SJCRH30 (cell line): ENCODE measurements around the gene ENTPD2. TPM values are rescaled to one million over a fixed set of nuclear protein-coding genes. Genes with fewer than 3 reads are reported as not detected.
A peak's percentile ranks its signal among the peaks of the same experiment; 100 is the strongest.
"Not testable (repeated sequence)": the region's sequence is repeated elsewhere in the genome, so short reads cannot be mapped to it uniquely, and the experiment has no call there.

ENCODE experiments used
- DNase-seq, 2 experiments: peaks; one replicate each; pipeline ENCODE4 v3.0.0-alpha.2; 2015 to 2020
- H3K27ac ChIP-seq: fragments of 250-450 bp; sonication (Bioruptor Pico); 2 replicates; pipeline ENCODE4 v1.5.1; 2020; ENCODE audit warnings: mild to moderate bottlenecking, moderate library complexity
- H3K27me3 ChIP-seq: fragments of 250-450 bp; sonication (Bioruptor Pico); 2 replicates; pipeline ENCODE4 v1.5.1; 2020; ENCODE audit warnings: mild to moderate bottlenecking, moderate library complexity
- H3K36me3 ChIP-seq: fragments of 250-450 bp; sonication (Bioruptor Pico); 2 replicates; pipeline ENCODE4 v1.5.1; 2020; ENCODE audit warnings: mild to moderate bottlenecking, moderate library complexity
- H3K4me1 ChIP-seq: fragments of 250-450 bp; sonication (Bioruptor Pico); 2 replicates; pipeline ENCODE4 v1.5.1; 2020; ENCODE audit warnings: mild to moderate bottlenecking, moderate library complexity
- H3K4me3 ChIP-seq: fragments of 250-450 bp; sonication (Bioruptor Pico); 2 replicates; pipeline ENCODE4 v1.5.1; 2020; ENCODE audit warnings: mild to moderate bottlenecking, moderate library complexity
- H3K9me3 ChIP-seq: fragments of 250-450 bp; sonication (Bioruptor Pico); replicated peaks from 2 replicates; pipeline ENCODE4 v1.5.1; 2020; ENCODE audit warnings: mild to moderate bottlenecking, moderate library complexity
- total RNA-seq: library from RNA; depleted of rRNA; stranded (reverse); fragments of >200 nt; shearing (Covaris generic); gene quantifications from 2 replicates; pipeline ENCODE4 v1.2.3, GENCODE V29; 2014

Gene ENTPD2
- total RNA-seq, 1 experiment from 2014 or later = 1.9 TPM

- Histone ChIP-seq H3K36me3 (no peaks in the 10 kb centered on the region), H3K27me3 (no peaks in the 10 kb centered on the region), H3K27ac (peak overlapping the region; percentile 45), H3K4me1 (peaks cover 11% of the 10 kb centered on the region), H3K9me3 (no peaks in the 10 kb centered on the region), H3K4me3 (peak overlapping the region; percentile 68)
- no peak for DNase-seq
Measured at GRCh38 chr9:137071282-137071681, 17.4 kb upstream of the ENTPD2 start.

GRCh38 chr9:137070906-137071275, 17.0 kb upstream of the ENTPD2 start:
- H3K4me1 ChIP-seq = peaks cover 11% of the 10 kb centered on the region
- no peaks in the 10 kb centered on the region for H3K9me3 ChIP-seq
- DNase-seq = peak; percentile 88 to 91
- H3K27me3 ChIP-seq = no peaks in the 10 kb centered on the region
- H3K4me3 ChIP-seq = peak overlapping the region; percentile 68
- H3K36me3 ChIP-seq = no peaks in the 10 kb centered on the region
- H3K27ac ChIP-seq = peak overlapping the region; percentile 45

GRCh38 chr9:137070201-137070905, 16.5 kb upstream of the ENTPD2 start, which contains the start of gene SAPCD2:
Gene SAPCD2, minus strand, starts transcription at chr9:137070557. Its CDS starts 97 bp downstream, at chr9:137070460.
- Histone ChIP-seq H3K27me3 (no peaks in the 10 kb centered on the region), H3K9me3 (no peaks in the 10 kb centered on the region), H3K4me3 (peak within 1 kb of the TSS; percentile 68), H3K36me3 (0 out of 2 replicates have a peak, but pooled peaks cover 4% of the 10 kb centered on the region), H3K27ac (peak within 1 kb of the TSS; percentile 45), H3K4me1 (peaks cover 11% of the 10 kb centered on the region)
- DNase-seq = peak; percentile 95 to 97

GRCh38 chr9:137069508-137070091, 15.7 kb upstream of the ENTPD2 start:
- no peak overlapping the region for H3K27ac ChIP-seq
- 0 out of 2 replicates have a peak, but pooled peaks cover 7% of the 10 kb centered on the region for H3K36me3 ChIP-seq
- H3K9me3 ChIP-seq = no peaks in the 10 kb centered on the region
- peaks cover 11% of the 10 kb centered on the region for H3K4me1 ChIP-seq
- no peaks in the 10 kb centered on the region for H3K27me3 ChIP-seq
- peak overlapping the region; percentile 68 for H3K4me3 ChIP-seq
- no peak for DNase-seq

GRCh38 chr9:137068539-137069507, 15.0 kb upstream of the ENTPD2 start:
- Histone ChIP-seq H3K4me3 (peak overlapping the region; percentile 68), H3K27ac (no peak overlapping the region), H3K27me3 (no peaks in the 10 kb centered on the region), H3K4me1 (peaks cover 15% of the 10 kb centered on the region), H3K9me3 (no peaks in the 10 kb centered on the region), H3K36me3 (0 out of 2 replicates have a peak, but pooled peaks cover 9% of the 10 kb centered on the region)
- no peak for DNase-seq

GRCh38 chr9:137067860-137068538, 14.1 kb upstream of the ENTPD2 start:
- H3K4me3 ChIP-seq = no peak overlapping the region
- H3K4me1 ChIP-seq = peaks cover 20% of the 10 kb centered on the region
- H3K36me3 ChIP-seq = 0 out of 2 replicates have a peak, but pooled peaks cover 9% of the 10 kb centered on the region
- H3K9me3 ChIP-seq = no peaks in the 10 kb centered on the region
- H3K27me3 ChIP-seq = no peaks in the 10 kb centered on the region
- H3K27ac ChIP-seq = no peak overlapping the region
- peak; percentile 85 to 90 for DNase-seq

- no peaks in the 10 kb centered on the region for H3K9me3 ChIP-seq
- H3K27me3 ChIP-seq = no peaks in the 10 kb centered on the region
- peaks cover 21% of the 10 kb centered on the region for H3K4me1 ChIP-seq
- H3K27ac ChIP-seq = no peak overlapping the region
- H3K36me3 ChIP-seq = 0 out of 2 replicates have a peak, but pooled peaks cover 9% of the 10 kb centered on the region
- DNase-seq = no peak
- H3K4me3 ChIP-seq = no peak overlapping the region
Measured at GRCh38 chr9:137066096-137066861, 12.4 kb upstream of the ENTPD2 start.

- peaks cover 19% of the 10 kb centered on the region for H3K4me1 ChIP-seq
- H3K9me3 ChIP-seq = no peaks in the 10 kb centered on the region
- H3K27me3 ChIP-seq = no peaks in the 10 kb centered on the region
- DNase-seq = no peak
- 0 out of 2 replicates have a peak, but pooled peaks cover 9% of the 10 kb centered on the region for H3K36me3 ChIP-seq
- no peak overlapping the region for H3K4me3 ChIP-seq
- H3K27ac ChIP-seq = no peak overlapping the region
Measured at GRCh38 chr9:137065336-137065967, 11.6 kb upstream of the ENTPD2 start.

GRCh38 chr9:137064880-137065164, 11.0 kb upstream of the ENTPD2 start:
- Histone ChIP-seq H3K36me3 (0 out of 2 replicates have a peak, but pooled peaks cover 9% of the 10 kb centered on the region), H3K27me3 (no peaks in the 10 kb centered on the region), H3K27ac (no peak overlapping the region), H3K4me3 (no peak overlapping the region), H3K4me1 (peaks cover 20% of the 10 kb centered on the region), H3K9me3 (no peaks in the 10 kb centered on the region)
- DNase-seq = no peak

- no peaks in the 10 kb centered on the region for H3K9me3 ChIP-seq
- H3K27me3 ChIP-seq = no peaks in the 10 kb centered on the region
- H3K36me3 ChIP-seq = 0 out of 2 replicates have a peak, but pooled peaks cover 9% of the 10 kb centered on the region
- H3K4me3 ChIP-seq = no peak overlapping the region
- peak; percentile 71 to 79 for DNase-seq
- H3K4me1 ChIP-seq = peaks cover 23% of the 10 kb centered on the region
- peak overlapping the region; percentile 13; the same call in 1 of the 2 replicates for H3K27ac ChIP-seq
Measured at GRCh38 chr9:137064027-137064879, 10.4 kb upstream of the ENTPD2 start.

GRCh38 chr9:137063311-137064026, 9.6 kb upstream of the ENTPD2 start:
- no peak for DNase-seq
- no peaks in the 10 kb centered on the region for H3K27me3 ChIP-seq
- peaks cover 31% of the 10 kb centered on the region for H3K4me1 ChIP-seq
- H3K36me3 ChIP-seq = 0 out of 2 replicates have a peak, but pooled peaks cover 9% of the 10 kb centered on the region
- peak overlapping the region; percentile 13; the same call in 1 of the 2 replicates for H3K27ac ChIP-seq
- H3K9me3 ChIP-seq = no peaks in the 10 kb centered on the region
- no peak overlapping the region for H3K4me3 ChIP-seq

GRCh38 chr9:137062798-137063197, 8.9 kb upstream of the ENTPD2 start:
- H3K4me3 ChIP-seq, H3K36me3 ChIP-seq, H3K27me3 ChIP-seq, H3K9me3 ChIP-seq: not testable (repeated sequence)
- peak in 1 of 2 experiments; percentile 60 for DNase-seq
- Histone ChIP-seq H3K4me1 (peaks cover 37% of the 10 kb centered on the region), H3K27ac (peak overlapping the region; percentile 15; the same call in 1 of the 2 replicates)
